HG02938 (cell line): Measurements from ENCODE around the gene UBN1.
"Not testable (repeated sequence)": the region's sequence is repeated elsewhere in the genome, so short reads cannot be mapped to it uniquely, and the experiment has no call there.

Experiments
- ATAC-seq: cut with Tn5 transposase; IDR thresholded peaks from one replicate; pipeline ENCODE4 v1.9.1; 2021; ENCODE audit warnings: mild to moderate bottlenecking, moderate library complexity; ENCODE audit not compliant: unreplicated experiment

UBN1 gene

DNA sequence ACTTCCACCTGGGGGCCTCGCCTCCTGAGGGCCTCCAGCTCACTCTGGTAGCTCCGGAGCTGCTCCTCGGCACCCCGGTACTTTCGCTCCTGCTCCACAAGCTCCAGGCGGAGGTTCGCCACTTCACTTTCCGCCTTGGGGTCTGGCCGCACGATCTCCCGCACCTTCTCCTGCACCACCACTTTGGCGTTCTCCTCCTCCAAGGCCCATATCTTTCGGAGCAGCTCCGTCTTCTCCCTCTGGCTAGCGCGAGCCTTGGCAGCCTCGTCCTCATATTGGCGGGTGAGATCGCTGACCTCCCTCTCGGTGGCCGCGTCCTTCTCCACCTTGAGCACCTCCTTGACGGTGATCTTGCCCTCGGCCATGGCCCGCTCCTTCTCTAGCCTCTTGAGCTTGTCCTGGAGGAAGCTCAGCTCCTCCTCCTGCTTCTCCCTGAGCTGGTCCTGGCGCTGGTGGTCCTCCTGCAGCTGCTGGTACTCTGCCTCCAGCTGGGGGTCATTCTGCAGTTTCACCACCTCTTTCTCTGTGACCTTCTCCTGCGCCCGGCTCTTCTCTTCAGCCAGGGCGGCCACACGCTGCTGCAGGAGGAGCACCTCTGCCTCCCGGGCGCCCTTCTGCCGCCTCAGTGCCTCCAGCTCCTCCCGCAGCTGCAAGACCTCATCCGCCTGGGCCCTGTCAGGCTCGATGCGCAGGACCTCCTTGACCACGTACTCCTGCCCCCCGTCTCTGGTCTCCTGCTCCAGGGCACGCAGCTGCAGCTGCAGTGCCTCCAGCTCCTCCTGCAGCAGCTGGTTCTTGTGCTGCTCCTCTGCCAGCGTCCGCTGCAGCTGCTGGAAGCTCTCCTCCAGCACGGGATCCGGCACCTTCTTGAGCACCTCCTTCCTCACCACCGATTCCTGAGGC is 37.9 kb downstream of the UBN1 start:
- no peak for ATAC-seq

DNA sequence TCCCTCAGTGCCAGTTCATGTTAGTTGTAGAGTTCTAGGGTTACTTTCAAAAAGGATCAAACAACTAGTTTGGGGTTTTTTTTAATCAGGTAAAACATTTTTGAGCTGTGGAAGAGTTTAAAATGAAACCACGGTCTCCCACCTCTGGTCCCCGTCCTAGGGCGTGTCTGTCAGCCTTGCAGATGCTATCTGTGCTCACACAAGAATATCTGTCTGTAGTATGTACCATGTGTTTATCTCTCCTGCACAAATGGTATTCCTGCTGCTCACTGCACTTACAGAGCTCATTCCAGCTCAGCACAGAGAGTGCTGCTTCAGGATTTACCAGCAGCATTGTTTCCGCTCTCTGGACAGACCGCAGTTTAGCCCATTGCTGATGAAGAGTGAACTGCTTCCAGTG is 38.9 kb downstream of the UBN1 start:
- ATAC-seq = no peak

DNA sequence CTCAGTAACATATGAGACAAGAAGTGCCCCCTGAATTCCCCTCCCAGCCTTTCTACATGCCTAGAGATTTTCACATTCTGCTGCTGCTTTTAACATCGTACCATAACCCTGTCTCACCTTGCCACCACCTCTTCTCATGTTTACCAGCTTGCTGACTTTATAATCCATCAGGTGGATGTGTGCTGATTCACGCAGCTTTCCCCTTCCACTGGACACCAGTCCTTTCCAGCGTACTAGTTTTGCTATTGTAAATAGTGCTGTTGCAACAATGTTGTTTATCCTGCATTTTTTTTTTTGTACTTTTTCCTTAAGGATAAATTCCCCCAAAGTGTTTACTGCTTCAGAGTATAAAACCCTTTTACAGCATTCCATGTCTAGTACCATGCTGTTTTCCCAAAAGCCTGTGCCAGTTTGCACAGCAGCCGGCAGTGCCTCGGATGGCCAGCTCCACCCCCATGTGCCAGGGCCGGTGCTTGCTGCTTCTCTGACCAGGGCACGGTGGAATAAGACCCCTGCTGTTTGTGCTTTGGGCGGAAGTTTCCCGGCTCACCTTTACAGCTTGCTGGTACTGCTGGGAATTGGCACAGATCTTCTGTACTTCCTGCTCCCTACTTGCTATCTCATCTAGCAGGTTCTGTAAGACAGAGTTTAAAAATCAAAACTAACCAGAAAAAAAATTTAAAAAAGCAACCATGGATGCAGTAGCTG is 41.3 kb downstream of the UBN1 start:
- ATAC-seq = no peak

DNA sequence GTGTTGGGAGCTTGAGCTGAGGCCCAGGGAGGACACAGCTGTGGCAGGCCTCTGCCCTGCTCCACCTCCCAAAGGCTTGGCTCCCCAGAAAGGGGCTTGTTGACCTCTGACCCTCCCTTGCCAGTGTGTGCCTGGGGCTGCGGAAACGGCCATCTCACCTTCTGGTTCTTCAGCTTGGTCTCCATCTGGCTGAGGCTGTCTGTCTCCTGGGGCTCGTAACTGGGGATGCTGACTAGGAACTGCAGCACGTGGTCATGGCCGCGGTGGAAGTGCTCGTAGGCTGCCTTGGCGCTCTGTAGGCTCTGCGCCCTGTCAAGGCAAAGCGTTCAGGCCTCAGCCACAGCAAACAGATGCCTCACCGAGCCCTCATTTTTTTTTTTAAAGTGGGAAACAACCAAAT is 42.7 kb downstream of the UBN1 start:
- ATAC-seq = no peak

DNA sequence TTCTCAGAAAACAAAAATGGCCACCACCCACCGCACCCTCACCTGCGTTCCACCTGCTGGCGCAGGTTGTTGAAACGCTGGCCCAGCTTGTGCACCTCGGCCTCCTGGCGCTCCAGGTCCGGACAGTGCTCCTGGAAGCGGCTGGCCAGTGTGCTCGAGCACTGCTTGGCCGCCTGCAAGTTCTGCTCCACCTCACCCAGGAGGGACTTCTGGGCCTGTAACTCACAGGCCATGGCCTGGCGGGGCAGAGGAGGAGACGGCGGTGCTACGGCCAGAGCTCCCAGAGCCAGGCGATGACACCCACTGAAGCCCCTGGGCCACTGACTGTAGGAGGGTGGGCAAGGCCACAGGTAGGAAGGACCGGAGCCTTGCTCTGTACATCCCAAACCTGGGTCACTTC is 43.4 kb downstream of the UBN1 start:
- no peak for ATAC-seq

DNA sequence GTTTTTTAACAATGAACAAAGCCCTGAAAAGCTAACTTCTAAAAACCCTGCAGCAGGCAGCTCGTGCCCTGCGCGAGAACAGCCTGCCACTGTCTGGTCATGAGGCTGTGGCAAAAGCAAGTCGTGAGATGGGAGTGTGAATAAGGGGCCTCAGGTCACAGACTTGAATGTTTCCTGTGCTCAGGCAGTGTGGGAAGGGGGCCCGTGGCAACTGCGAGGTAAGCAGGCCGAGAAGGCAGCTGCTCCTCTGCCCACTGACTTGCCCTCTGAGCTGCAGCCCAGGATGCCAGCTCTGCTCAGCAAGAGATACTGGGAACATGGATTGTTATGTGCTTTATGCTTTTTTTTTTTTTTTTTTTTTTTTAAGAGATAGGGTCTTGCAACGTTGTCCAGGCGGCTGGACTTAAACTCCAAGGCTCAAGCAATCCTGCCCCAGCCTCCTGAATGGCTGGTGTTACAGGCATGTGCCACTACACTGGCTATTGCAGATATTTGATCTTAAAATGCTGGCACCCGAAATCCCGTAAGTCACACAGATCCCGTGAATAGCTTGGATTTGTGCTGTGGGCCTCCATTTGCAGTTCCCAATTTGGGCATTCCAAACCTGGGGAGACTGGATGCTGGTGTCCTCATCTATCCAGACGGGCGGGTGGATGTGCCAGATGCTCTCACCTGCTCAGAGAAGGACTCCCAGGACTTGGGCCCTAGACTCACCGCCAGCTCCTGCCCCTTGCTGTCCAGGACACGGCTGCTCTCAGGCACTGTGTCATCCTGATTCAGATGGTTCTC is 44.0 kb downstream of the UBN1 start:
- ATAC-seq = no peak

DNA sequence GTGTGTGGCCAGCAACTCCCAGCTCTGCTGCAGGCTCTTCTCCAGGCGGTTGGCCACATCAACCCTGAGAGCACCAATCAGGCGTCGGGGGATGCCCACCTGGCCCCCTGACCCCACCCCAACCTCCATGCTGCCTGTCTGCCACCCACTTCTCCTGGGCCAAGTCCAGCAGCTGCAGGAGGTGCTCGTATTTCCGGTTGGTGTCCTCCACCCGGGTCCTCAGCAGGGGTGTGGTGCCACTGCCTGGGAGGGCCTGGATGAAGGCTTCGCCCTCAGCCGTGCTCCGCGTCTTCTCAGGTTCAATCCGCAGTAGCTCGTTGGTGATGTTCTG is 44.6 kb downstream of the UBN1 start:
- ATAC-seq = no peak

DNA sequence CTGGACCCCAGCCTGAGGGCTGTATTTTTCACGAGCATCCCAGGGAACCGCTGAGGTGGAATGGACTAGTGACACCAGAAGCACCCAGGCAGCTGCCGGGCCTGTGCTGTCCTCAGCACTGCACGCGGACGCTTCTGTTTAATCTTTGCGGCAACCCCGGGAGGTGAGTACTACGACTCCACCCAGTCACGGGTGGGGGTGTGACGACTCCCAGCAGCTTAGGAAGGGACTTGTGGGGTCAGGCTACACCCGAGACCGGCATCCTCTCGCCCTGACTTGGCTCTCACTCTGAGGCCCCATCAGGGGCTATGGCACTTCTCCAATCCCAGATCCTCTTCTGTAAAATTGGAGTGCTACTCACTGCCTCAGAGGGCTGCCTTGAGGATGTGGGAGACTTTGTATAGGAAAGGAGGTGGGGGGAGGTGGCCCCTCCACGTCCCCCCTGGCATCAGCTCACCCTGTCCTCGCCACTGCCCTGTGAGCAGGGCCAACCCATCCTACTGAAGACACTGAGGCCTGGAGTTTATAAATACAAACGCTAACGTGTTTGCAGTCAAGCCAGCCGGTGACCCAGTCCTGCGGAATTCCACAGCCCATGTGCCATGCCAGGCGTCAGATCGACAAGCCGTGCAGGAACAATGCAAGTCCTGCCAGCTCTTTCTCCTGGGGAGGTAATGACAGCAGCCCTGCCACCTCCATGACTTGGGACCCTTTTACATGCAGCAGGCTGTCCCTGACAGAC is 45.3 kb downstream of the UBN1 start:
- no peak for ATAC-seq

DNA sequence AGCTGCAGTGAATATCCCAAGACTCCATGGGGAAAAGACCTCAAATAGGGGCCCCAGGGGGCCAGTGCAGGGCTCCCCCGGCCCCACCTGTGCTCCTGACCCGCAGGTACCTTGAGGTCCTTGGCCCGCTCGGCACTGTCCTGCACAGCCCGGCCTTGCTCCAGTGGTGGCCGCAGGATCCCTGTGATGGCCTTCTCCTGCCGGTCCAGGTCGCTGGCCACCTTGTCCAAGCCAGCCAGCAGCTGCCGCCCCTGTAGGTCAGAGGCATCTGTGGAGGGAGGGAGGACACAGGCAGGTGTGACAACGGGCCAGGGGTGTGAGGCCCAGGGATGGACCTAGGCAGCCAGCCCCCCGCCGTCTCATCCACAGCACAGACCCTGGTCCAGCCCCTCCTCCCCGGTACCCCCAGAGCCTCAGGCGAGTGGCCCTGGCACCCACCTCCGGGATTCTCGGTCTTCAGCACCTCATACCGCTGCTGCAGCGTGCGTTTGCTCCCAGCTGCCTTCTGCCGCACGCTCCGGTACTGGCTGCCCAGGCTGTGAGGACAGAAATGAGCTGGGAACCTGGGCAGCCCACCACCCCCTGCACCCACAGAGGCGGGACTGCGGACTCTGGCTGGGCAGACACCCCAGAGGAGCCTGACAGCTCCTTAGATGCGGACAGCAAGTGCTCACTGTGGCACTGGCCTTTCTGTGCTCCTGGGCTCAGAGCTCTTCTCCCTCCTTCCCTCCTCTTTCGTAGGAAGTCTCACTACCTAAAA is 46.0 kb downstream of the UBN1 start:
- no peak for ATAC-seq

DNA sequence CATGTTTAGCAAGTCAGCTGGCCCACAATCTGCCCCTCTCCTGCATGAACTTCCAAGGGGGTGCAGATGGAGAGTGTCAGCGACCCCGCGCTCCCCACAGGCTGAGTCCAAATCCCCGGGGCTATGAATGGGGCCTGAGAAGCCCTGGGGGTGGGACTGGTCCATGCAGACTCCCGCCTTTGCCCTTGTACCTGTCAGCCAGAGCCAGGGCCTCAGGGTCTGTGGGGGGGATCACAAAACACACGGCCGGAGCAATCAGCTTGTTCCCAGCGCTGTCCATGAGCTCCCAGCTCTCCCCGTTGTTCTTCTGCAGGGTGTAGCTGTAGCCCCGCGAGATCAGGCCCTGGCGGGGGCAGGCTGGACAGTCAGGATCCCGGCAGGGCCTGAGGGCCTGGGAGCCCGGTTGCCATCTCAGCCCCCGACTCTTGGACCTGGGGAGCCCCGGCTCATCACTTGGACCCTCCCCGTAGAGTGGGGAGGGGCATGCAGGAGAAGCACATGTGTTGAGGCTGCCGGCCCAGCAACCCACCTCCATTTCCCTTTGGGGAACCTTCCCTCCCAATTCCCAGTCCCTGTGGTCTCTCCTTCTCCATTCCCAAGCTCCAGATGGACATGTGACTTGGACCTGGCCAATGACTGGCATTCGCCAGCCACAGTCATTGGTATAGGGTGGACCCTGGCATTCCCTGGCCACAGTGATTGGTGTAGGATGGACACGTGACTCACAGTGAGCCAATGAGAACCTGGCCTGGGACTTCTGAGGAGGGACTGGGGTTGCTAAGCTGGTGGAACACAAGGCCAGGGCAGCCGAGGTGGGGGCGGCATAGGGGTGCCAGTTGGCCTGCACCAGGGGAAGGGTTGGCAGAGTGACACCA is 47.2 kb downstream of the UBN1 start:
- ATAC-seq = no peak

DNA sequence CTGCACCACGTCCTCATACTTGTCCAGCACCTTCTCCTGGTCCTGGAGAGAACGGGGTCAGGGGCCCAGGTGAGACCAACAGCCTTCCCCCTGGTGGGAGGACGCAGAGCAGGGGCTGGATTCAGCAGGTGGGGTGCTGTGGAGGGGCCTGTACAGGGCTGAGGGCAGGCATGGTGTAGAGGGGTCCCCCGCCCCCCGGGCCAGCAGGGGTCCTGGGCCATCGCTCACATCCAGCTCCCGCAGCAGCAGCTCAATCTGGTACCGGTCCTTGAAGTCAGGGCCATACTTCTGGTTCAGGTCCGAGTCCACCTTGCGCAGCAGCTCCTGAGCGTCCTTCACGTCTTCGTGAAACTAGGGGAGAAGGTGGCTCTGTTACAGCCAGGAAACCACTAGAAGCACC is 48.1 kb downstream of the UBN1 start:
- ATAC-seq = no peak

DNA sequence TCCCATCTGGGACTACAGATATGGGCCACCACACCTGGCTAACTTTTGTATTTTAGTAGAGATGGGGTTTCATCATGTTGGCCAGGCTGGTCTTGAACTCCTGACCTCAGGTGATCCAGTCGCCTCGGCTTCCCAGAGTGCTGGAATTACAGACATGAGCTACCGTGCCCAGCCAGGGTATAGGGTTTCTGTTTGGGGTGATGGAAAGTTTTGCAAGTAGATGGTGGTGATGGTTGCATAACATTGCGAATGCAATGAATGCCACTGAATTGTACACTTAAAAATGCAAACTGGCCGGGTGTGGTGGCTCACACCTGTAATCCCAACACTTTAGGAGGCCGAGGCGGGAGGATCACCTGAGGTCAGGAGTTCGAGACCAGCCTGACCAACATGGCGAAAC is 49.5 kb downstream of the UBN1 start:
- not testable (repeated sequence) for ATAC-seq

DNA sequence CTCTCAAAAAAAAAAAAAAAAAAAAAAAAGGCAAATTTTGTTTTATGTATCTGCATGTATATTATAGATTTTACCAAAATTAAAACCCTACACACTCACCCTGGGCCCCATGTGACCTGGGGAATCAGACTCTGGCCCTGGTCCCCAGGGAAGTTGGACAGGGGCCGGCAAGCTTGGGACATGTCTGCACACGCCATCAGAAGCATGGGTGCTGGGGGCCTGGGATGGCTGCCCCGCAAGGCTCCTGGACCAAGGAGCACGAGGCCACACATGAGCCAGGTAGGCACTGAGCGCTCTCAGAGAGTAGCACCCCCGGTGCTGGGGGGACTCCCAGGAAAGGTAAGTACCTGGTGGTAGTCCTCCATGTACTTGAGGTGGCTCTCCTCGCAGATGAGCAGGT is 50.0 kb downstream of the UBN1 start:
- no peak for ATAC-seq

DNA sequence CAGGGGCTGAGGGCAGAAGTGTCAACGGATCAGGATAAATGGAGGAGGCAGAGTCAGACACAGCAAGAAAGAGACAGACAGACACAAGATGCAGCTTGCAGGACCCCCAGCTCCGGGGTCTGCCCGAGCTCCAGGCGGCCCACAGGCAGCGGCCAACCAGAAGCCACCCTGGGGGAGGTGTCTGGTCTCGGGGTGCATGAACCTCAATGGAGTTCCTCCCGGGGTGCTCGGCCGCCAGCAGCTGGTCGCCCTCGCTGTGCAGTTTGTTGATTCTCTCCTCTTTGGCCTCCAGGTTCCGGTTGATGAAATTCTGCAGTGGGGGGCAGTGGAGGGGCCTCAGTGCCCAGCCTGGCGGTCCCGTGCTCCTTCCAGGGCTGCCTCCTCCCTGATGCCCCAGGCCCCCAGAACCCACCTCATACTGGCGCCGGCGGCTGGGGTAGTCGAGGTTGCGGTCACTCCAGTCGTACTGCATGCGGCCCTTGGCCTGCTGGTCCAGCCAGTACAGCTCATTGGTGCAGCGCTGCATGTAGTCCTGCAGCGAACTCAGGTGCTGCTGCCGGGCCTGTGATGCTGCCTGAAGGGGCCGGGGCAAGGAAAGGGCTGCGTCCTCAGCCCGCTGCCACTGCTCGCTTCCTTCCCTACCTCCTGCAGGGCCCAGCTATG is 51.7 kb downstream of the UBN1 start:
- no peak for ATAC-seq

DNA sequence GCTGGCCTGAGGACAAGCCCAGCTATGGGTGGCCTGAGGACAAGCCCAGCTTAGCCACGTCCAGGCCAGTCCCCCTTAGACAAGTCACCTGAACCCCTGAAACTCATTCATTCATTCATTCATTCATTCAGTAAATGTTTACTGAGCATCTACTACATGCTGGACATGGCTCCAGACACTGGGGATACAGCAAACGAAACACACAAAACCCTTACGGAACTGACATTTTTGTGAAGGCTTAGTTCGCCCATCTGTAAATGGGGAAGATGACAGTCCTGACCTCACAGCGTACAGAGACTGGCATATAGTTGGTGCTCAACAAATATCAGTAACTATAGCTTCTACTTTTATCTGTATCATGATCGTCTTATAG is 52.2 kb downstream of the UBN1 start:
- ATAC-seq = no peak

DNA sequence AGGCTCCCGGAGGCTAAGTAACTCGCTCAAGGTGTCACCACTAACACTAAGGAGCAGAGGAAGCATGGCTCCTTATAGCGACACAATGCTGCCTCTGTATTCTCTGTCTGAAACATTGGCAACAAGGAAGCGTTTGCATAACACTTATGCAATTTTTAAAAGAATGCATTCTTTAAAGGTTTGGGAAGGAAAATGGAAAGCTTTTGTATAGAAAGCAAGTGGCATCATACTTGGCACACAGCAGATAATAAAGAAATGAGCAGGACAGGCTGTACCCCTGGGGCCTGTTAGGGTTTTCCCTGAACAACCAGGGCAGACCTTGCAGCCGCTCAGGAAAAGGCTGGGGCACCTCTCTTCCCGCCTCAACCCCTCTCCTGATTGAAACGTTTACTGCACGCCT is 52.8 kb downstream of the UBN1 start:
- no peak for ATAC-seq

DNA sequence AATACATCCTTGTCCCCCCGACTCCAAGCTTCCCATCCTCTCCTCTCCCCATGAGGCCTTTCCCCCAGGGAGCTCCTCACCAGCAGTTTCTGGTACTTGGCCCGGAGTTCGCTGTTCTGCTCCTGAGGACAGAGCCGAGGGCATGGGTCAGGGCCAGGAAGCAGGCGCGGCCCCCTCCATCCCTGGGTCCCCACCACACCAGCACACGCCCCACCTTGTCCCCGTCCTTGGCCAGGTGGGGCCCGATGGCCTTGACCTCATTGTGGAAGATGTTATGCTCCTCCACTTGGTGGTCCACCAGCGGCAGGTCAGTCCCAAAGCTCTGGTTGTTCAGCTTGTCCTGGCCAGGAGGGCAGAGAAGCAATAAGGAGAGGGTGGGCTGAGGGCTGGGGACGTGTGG is 53.5 kb downstream of the UBN1 start:
- ATAC-seq = no peak

DNA sequence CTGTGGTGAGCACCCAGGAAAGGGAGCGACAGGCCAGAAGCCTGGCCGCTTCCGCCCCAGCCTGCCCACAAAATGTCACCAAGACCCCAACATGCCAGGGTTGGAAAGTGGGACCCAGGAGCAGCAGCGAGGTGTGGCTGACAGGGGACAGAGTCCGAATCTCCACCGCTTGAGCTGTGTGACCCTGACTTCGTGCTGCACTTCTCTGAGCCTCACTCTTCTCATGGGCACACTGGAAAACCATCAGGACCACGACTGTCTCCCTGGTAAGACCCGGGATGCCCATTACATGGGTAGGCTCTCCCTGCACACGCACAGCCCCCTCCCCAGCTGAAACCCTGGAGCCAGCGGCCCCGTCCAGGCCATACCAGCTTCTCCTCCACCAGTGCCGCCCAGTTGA is 54.8 kb downstream of the UBN1 start:
- ATAC-seq = no peak
